Measurements from ENCODE around the gene LGALS12.

Gene LGALS12

GRCh38 chr11:63560506-63561180 is 54.8 kb downstream of the LGALS12 start:
- DNase-seq (ENCODE audit: low read depth in 4 of 4, low spot score in 1 of 4) = no peak

DNA sequence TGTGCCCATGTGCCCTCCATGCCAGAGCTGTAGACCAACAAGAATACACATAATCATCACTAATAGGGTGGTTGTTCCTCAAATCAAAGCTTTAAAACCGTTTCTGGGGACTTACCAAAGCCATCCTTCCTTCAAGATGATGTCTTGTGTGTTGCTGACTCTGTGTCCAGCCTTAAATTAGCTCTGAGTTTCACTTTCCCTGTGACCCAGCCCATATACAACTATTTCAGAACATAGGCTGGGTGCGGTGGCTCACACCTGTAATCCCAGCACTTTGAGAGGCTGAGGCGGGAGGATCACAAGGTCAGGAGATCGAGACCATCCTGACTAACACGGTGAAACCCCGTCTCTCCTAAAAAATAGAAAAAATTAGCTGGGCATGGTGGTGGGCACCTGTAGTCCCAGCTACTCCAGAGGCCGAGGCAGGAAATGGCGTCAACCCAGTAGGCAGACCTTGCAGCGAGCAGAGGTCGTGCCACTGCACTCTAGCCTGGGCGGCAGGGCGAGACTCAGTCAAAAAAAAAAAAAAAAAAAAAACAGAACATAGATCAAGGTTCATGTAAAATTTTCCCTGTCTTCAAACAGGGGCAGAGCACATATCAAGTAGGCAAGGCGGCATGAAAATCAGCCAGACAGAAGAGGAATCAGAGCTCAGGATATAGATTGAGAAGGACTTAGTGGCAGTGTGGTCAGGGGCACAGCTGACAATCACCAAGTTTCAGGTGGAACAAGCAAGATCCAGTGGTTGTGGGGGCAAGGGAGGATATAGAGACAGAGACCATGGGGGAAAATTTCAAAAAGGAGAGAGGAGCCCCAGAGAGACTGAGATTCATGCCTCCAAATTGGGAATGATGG is 57.5 kb downstream of the LGALS12 start, which contains the start of gene PLAAT2:
PLAAT2 (minus strand) TSS at position 179 of the 855 bp plus-strand sequence; CDS start at position 124, 55 bp downstream.
- DNase-seq (ENCODE audit: low read depth in 4 of 4, low spot score in 1 of 4) = no peak

DNA sequence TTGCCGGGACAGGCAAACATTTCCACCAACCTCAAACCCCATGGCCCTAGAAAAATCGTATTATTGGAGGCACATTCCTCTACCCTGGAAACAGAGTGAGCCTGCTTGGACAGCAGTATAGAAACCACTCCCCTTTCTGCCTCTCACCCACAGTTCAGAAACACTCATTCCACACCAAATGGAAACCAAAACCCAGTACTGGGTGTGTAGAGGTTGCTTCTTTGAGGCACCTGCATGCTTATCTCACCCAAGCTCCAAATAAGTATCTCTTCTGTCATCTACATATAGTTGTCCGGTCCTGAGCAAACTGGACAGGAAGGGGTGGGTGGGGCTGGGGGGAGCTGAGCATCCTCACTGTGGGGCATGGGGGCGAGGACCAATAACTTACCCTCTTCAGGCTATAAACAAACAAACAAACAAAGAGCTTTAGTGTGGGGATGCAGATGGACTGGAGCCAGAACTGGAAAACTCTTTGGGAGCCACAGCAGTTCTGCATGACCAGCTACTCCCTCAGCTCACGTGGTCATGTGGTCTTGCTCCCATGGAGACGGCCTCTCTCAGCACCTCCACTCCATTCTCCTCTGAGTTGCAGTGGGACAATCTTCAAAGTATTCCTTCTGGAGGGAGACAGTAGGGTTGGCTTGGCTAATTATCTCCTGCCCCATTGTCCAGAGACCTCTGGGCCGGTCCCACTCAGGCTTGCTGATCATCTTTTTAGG is 58.3 kb downstream of the LGALS12 start:
- DNase-seq (ENCODE audit: low read depth in 4 of 4, low spot score in 1 of 4) = no peak

DNA sequence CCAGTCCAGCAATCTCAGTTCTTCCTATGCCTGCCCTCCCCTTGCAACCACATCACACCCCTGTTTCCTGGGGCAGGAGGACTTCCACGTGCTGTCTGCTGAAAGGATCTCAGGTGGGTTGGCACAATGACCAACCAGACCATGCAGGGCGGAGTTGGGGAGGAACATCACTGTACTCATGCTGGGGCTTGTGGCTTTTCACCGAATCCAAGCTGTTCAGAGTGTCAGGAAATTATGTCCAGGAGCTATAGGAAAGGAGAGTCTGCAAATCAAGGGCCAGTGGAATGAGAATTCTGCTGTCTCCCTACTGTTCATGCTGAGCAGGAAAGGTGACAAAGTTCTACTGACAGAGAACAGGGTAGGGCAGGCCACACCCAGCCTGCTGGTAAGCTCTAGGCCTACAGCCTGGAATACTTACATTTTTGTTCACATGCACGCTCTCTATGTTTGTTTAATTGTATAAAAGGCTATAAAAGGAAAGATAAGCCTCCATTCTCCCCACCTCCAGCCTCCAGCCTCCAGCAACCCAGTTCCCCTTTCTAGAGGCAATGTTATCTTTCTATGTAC is 59.0 kb downstream of the LGALS12 start:
- no peak for DNase-seq (ENCODE audit: low read depth in 4 of 4, low spot score in 1 of 4)
